Peyer's patch (tissue), 4 donors: ENCODE measurements around the gene FBXO31.

Experiments
- POLR2A ChIP-seq, 2 donors: fragments of 450-650 bp; IDR thresholded peaks; one replicate each; pipeline ENCODE4 v1.5.1; 2017; ENCODE audit warnings: antibody characterized with exemption in 2 of 2, mild to moderate bottlenecking in 2 of 2, moderate library complexity in 2 of 2
- TF ChIP-seq, protein P1 (sequence below), 6 experiments: fragments of 450-650 bp in 4 of 6; fragments of 200-600 bp in 2 of 6; sonication (generic) in 1 of 6; IDR thresholded peaks; one replicate each; pipeline ENCODE4 v1.5.1; 2017 to 2019; ENCODE audit warnings: antibody characterized with exemption in 6 of 6, mild to moderate bottlenecking in 3 of 6, moderate library complexity in 1 of 6

DNA sequence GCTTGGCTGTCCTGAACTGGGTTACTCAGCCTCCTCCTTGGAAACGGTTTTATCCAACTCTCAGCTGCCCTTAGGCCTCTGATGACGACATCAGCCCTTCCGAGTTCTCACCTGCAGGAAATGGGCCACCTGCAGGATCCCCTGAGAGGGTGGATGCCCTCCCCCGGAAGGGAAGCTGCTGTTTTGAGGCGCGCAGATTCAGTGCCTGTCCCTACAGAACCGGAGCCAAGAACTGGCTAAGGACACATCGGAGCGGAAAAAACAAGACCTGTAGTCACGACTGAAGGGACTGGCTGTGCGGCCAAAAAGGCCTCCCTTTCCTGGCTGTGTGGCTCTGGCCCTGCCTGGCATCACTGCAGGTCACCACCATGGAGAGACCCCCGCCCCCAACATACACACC lies 54.7 kb downstream of the FBXO31 start:
- no peak for TF ChIP-seq POLR2A (IDR thresholded peaks at IDR 0.05)
- TF ChIP-seq, protein P1, sequence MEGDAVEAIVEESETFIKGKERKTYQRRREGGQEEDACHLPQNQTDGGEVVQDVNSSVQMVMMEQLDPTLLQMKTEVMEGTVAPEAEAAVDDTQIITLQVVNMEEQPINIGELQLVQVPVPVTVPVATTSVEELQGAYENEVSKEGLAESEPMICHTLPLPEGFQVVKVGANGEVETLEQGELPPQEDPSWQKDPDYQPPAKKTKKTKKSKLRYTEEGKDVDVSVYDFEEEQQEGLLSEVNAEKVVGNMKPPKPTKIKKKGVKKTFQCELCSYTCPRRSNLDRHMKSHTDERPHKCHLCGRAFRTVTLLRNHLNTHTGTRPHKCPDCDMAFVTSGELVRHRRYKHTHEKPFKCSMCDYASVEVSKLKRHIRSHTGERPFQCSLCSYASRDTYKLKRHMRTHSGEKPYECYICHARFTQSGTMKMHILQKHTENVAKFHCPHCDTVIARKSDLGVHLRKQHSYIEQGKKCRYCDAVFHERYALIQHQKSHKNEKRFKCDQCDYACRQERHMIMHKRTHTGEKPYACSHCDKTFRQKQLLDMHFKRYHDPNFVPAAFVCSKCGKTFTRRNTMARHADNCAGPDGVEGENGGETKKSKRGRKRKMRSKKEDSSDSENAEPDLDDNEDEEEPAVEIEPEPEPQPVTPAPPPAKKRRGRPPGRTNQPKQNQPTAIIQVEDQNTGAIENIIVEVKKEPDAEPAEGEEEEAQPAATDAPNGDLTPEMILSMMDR (IDR thresholded peaks at IDR 0.05): no peak
